HCT116 (cell line): ENCODE results near the gene NOXO1. TPM values are rescaled to one million over a fixed set of nuclear protein-coding genes. Genes with fewer than 3 reads are reported as not detected.

ENCODE experiments used
- ATAC-seq: fragments of 200-7000 bp; cut with Tn5 transposase; 2 replicates; pipeline ENCODE4 v1.9.1; 2020; ENCODE audit warnings: mild to moderate bottlenecking, moderate library complexity
- BruUV-seq: library from RNA; stranded (reverse); fragments of 400-500 nt; replicated peaks from 2 replicates; lab custom pipeline; 2021; lab: Mats Ljungman, UMichigan
- CTCF ChIA-PET: fragments of 300-600 bp; sonication (Branson Sonifier 250); formaldehyde crosslinking; loops from one replicate; lab custom pipeline; 2021; ENCODE audit warnings: antibody characterized with exemption; lab: Charles Lee
- POLR2A ChIA-PET: fragments of 300-600, 350-600 bp; sonication (Branson Sonifier 250); formaldehyde crosslinking; loops from one replicate; lab custom pipeline; 2021; ENCODE audit warnings: antibody characterized with exemption; lab: Charles Lee
- RAD21 ChIA-PET, 2 experiments: fragments of 300-600 bp; sonication (Branson Sonifier 250); formaldehyde crosslinking; loops; one replicate each; lab custom pipeline; 2023; ENCODE audit warnings: low total read pairs in 2 of 2; ENCODE audit not compliant: uncharacterized antibody in 2 of 2, unreplicated experiment in 2 of 2, low non-redundant PET in 1 of 2; lab: Charles Lee
- DNase-seq: peaks from one replicate; pipeline ENCODE4 v3.0.0-alpha.2; 2010; ENCODE audit warnings: low read depth, low spot score
- H2AFZ ChIP-seq: fragments of 200-600 bp; shearing (Covaris generic), sonication (generic); 2 replicates; pipeline ENCODE4 v1.6.1; 2017; ENCODE audit warnings: low read depth, mixed run types, mixed read lengths, antibody characterized with exemption, low read length; ENCODE audit not compliant: poor library complexity, severe bottlenecking
- H3K27ac ChIP-seq: 2 replicates; pipeline ENCODE4 v1.5.1; 2012; ENCODE audit warnings: low read depth, low read length
- H3K27me3 ChIP-seq: fragments of 200-600 bp; sonication (generic); 2 replicates; pipeline ENCODE4 v1.6.1; 2016; ENCODE audit warnings: mixed run types, low read length, mixed read lengths; ENCODE audit not compliant: insufficient read depth
- H3K36me3 ChIP-seq, 2 experiments: fragments of 200-500 bp in 1 of 2; fragments of 200-600 bp in 1 of 2; sonication (Bioruptor generic) in 1 of 2; sonication (generic) in 1 of 2; 2 replicates each; pipeline versions ENCODE4 v1.5.1 to v1.6.1; 2014 to 2016; ENCODE audit warnings: low read length in 2 of 2, inconsistent platforms in 1 of 2, mixed read lengths in 1 of 2, mixed run types in 1 of 2; ENCODE audit not compliant: insufficient read depth in 2 of 2, control insufficient read depth in 1 of 2
- H3K4me1 ChIP-seq, 2 experiments: fragments of 200-600 bp in 1 of 2; sonication (generic) in 1 of 2; 2 replicates each; pipeline versions ENCODE4 v1.5.1 to v1.6.1; 2012 to 2017; ENCODE audit warnings: low read length in 2 of 2, inconsistent platforms in 1 of 2, mild to moderate bottlenecking in 1 of 2, mixed read lengths in 1 of 2, mixed run types in 1 of 2, moderate library complexity in 1 of 2; ENCODE audit not compliant: insufficient read depth in 2 of 2, control insufficient read depth in 1 of 2
- H3K4me2 ChIP-seq: fragments of 200-600 bp; sonication (generic); 2 replicates; pipeline ENCODE4 v1.6.1; 2017; ENCODE audit warnings: mixed run types, low read length, mixed read lengths
- H3K4me3 ChIP-seq, 2 experiments: fragments of 200-600 bp in 1 of 2; sonication (generic) in 1 of 2; replicated peaks in 1 of 2; 2 replicates each; pipeline ENCODE4 v1.5.1; 2011 to 2016; ENCODE audit warnings: low read length in 2 of 2, control low read depth in 1 of 2, low read depth in 1 of 2, mild to moderate bottlenecking in 1 of 2, mixed read lengths in 1 of 2, mixed run types in 1 of 2
- H3K79me2 ChIP-seq: fragments of 200-600 bp; sonication (generic); 2 replicates; pipeline ENCODE4 v1.6.1; 2017; ENCODE audit warnings: mild to moderate bottlenecking, mixed run types, low read length, moderate library complexity, mixed read lengths; ENCODE audit not compliant: insufficient read depth
- H3K9ac ChIP-seq: fragments of 200-600 bp; sonication (generic); 2 replicates; pipeline ENCODE4 v1.6.1; 2016; ENCODE audit warnings: low read length, mixed read lengths
- H3K9me2 ChIP-seq: fragments of 200-600 bp; sonication (generic), shearing (Covaris generic); 2 replicates; pipeline ENCODE4 v1.6.1; 2017; ENCODE audit warnings: mixed run types, mild to moderate bottlenecking, moderate library complexity; ENCODE audit not compliant: insufficient read depth
- H3K9me3 ChIP-seq, 2 experiments: fragments of 200-500 bp in 1 of 2; fragments of 200-600 bp in 1 of 2; sonication (Bioruptor generic) in 1 of 2; sonication (generic) in 1 of 2; 2 replicates each; pipeline ENCODE4 v1.6.1; 2014 to 2017; ENCODE audit warnings: low read length in 2 of 2, mixed read lengths in 2 of 2, inconsistent platforms in 1 of 2, low read depth in 1 of 2, mild to moderate bottlenecking in 1 of 2, mixed run types in 1 of 2, moderate library complexity in 1 of 2; ENCODE audit not compliant: control insufficient read depth in 1 of 2, insufficient read depth in 1 of 2
- H4K20me1 ChIP-seq: fragments of 200-600 bp; sonication (generic), shearing (Covaris generic); 2 replicates; pipeline ENCODE4 v1.6.1; 2017; ENCODE audit warnings: mixed run types, mild to moderate bottlenecking, moderate library complexity; ENCODE audit not compliant: insufficient read depth
- CEBPB ChIP-seq: IDR thresholded peaks from 2 replicates; pipeline ENCODE4 v1.6.1; 2012; ENCODE audit warnings: low read depth
- EGR1 ChIP-seq: IDR thresholded peaks from 2 replicates; pipeline ENCODE4 v1.6.1; 2012; ENCODE audit warnings: low read depth
- EZH2phosphoT487 ChIP-seq: fragments of 200-600 bp; IDR thresholded peaks from 2 replicates; pipeline ENCODE4 v1.6.1; 2018; ENCODE audit warnings: antibody characterized with exemption, borderline replicate concordance
- FOSL1 ChIP-seq: IDR thresholded peaks from 2 replicates; pipeline ENCODE4 v1.6.1; 2012; ENCODE audit warnings: low read depth
- JUND ChIP-seq: IDR thresholded peaks from 2 replicates; pipeline ENCODE4 v1.6.1; 2012
- POLR2A ChIP-seq: IDR thresholded peaks from 2 replicates; pipeline ENCODE4 v1.7.0; 2011; ENCODE audit warnings: borderline replicate concordance; ENCODE audit not compliant: insufficient read depth, insufficient read length; ENCODE audit errors: extremely low read depth
- POLR2AphosphoS5 ChIP-seq: IDR thresholded peaks from 2 replicates; pipeline ENCODE4 v1.6.1; 2011; ENCODE audit warnings: mild to moderate bottlenecking, low read depth, low read length, moderate library complexity
- SIN3A ChIP-seq: IDR thresholded peaks from 2 replicates; pipeline ENCODE4 v1.6.1; 2012; ENCODE audit warnings: low read depth
- SP1 ChIP-seq: IDR thresholded peaks from 2 replicates; pipeline ENCODE4 v1.6.1; 2012; ENCODE audit warnings: low read depth
- TCF7L2 ChIP-seq: IDR thresholded peaks from 2 replicates; pipeline ENCODE4 v1.7.0; 2011; ENCODE audit warnings: borderline replicate concordance, inconsistent platforms; ENCODE audit not compliant: insufficient read depth, insufficient read length; ENCODE audit errors: extremely low read depth
- ZFX ChIP-seq: fragments of 450-650 bp; IDR thresholded peaks from 2 replicates; pipeline ENCODE4 v1.6.1; 2017
- intact Hi-C: fragments of 100-400 bp; cut with micrococcal nuclease; formaldehyde crosslinking; loops from 2 replicates; pipeline ENCODE4 v1.10.0; 2022
- total RNA-seq: library from RNA; stranded (reverse); gene quantifications from one replicate; pipeline ENCODE4 v1.2.1, GENCODE V29; 2021; ENCODE audit not compliant: unreplicated experiment
- TF ChIP-seq, protein P1 (sequence below): IDR thresholded peaks from 2 replicates; pipeline ENCODE4 v1.6.1; 2011; ENCODE audit warnings: mild to moderate bottlenecking, low read length, moderate library complexity; ENCODE audit not compliant: insufficient replicate concordance; ENCODE audit errors: extremely low read depth
- TF ChIP-seq, protein P2 (sequence below): IDR thresholded peaks from 2 replicates; pipeline ENCODE4 v1.6.1; 2012; ENCODE audit warnings: low read depth
- TF ChIP-seq, protein P3 (sequence below): IDR thresholded peaks from 2 replicates; pipeline ENCODE4 v1.6.1; 2012
- TF ChIP-seq, protein P4 (sequence below): IDR thresholded peaks from 2 replicates; pipeline ENCODE4 v1.6.1; 2012

NOXO1 gene
- total RNA-seq, 1 experiment from 2014 or later = 10.0 TPM

DNA sequence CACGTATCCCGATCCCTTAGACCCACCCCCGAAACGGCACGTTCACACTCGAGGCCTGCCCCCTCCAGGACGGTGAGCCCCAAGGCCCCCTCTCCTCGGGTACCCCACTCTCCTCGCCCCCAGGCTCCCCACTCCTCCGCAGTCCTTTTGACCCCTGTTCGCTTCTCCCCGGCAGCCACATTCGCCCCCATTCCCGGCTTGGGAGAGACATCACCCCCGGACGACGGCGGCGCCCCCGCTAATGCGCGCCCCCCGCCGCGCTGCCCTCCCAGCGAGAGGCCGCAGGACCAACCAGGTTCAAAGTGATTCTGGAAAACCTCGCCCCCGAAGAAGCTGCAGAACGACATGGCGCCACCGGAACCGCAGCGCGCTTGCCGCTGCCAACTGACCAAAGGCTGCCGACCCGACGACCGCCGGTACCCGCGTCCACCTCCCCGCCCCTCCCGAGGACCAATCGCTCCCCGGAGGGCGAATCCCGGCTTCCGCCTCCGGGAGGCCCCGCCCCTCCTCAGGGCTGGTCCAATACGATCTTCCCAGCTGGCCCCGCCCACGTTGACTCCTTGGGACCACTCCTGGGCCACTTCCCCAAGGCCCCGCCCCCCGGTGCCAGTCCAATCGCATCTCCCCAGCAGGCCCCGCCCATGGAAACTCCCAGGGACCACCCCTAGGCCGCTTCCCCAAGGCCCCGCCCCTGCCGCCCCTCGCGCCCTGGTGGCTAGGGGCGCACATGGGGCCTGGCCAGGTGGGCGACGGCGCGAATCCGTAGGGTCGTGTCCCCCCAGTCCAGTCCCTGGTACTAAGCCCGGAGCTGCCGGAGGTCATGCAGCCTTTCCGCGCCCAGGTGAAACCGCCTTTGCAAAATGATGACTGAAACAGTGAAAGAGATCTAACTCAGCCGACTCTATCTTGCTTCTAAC, 38.2 kb downstream of the NOXO1 start, which contains the start of gene MSRB1:
Gene MSRB1, minus strand, starts transcription at position 390 of the 917 bp plus-strand sequence. Its CDS starts 43 bp downstream, at position 347.
- H3K4me2 ChIP-seq = peak within 1 kb of the TSS; percentile 100

More for the DNA sequence above, 38.2 kb downstream of the NOXO1 start, which contains the start of gene MSRB1:
- no TSS peak for BruUV-seq
- intact Hi-C loops = no loop called here
- no peaks in the 10 kb centered on the region for H3K9me3 ChIP-seq
- H3K4me1 ChIP-seq = peaks cover 14 to 26% of the 10 kb centered on the region in 2 experiments
- RAD21 ChIA-PET = no interaction called here
- H4K20me1 ChIP-seq = no peaks in the 10 kb centered on the region
- H3K9me2 ChIP-seq = no peaks in the 10 kb centered on the region
- peak within 1 kb of the TSS; percentile 61 for H3K27ac ChIP-seq
- no peaks in the 10 kb centered on the region for H3K27me3 ChIP-seq
- no peaks in the 10 kb centered on the region for H3K79me2 ChIP-seq
- H3K9ac ChIP-seq = peak within 1 kb of the TSS; percentile 82
- POLR2A ChIA-PET = interaction anchor here (1.0 to 1.9 kb wide), 6 partner anchors 8 to 22 kb away, joined by 3 to 9 read pairs (median 6); partner anchors contain the start of gene RPS2
- TF ChIP-seq, protein P1, sequence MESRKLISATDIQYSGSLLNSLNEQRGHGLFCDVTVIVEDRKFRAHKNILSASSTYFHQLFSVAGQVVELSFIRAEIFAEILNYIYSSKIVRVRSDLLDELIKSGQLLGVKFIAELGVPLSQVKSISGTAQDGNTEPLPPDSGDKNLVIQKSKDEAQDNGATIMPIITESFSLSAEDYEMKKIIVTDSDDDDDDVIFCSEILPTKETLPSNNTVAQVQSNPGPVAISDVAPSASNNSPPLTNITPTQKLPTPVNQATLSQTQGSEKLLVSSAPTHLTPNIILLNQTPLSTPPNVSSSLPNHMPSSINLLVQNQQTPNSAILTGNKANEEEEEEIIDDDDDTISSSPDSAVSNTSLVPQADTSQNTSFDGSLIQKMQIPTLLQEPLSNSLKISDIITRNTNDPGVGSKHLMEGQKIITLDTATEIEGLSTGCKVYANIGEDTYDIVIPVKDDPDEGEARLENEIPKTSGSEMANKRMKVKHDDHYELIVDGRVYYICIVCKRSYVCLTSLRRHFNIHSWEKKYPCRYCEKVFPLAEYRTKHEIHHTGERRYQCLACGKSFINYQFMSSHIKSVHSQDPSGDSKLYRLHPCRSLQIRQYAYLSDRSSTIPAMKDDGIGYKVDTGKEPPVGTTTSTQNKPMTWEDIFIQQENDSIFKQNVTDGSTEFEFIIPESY = no peak
- TF ChIP-seq EZH2phosphoT487 (no peak), POLR2AphosphoS5 (peak; percentile 67), FOSL1 (no peak), CEBPB (no peak), EGR1 (peak; percentile 51; the same call in 1 of the 2 replicates), SP1 (peak; percentile 75), JUND (no peak), TCF7L2 (peak; percentile 91), POLR2A (no peak), SIN3A (peak; percentile 70; the same call in 1 of the 2 replicates), ZFX (no peak)
- TF ChIP-seq, protein P2, sequence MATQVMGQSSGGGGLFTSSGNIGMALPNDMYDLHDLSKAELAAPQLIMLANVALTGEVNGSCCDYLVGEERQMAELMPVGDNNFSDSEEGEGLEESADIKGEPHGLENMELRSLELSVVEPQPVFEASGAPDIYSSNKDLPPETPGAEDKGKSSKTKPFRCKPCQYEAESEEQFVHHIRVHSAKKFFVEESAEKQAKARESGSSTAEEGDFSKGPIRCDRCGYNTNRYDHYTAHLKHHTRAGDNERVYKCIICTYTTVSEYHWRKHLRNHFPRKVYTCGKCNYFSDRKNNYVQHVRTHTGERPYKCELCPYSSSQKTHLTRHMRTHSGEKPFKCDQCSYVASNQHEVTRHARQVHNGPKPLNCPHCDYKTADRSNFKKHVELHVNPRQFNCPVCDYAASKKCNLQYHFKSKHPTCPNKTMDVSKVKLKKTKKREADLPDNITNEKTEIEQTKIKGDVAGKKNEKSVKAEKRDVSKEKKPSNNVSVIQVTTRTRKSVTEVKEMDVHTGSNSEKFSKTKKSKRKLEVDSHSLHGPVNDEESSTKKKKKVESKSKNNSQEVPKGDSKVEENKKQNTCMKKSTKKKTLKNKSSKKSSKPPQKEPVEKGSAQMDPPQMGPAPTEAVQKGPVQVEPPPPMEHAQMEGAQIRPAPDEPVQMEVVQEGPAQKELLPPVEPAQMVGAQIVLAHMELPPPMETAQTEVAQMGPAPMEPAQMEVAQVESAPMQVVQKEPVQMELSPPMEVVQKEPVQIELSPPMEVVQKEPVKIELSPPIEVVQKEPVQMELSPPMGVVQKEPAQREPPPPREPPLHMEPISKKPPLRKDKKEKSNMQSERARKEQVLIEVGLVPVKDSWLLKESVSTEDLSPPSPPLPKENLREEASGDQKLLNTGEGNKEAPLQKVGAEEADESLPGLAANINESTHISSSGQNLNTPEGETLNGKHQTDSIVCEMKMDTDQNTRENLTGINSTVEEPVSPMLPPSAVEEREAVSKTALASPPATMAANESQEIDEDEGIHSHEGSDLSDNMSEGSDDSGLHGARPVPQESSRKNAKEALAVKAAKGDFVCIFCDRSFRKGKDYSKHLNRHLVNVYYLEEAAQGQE = no peak
- TF ChIP-seq, protein P3, sequence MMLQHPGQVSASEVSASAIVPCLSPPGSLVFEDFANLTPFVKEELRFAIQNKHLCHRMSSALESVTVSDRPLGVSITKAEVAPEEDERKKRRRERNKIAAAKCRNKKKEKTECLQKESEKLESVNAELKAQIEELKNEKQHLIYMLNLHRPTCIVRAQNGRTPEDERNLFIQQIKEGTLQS = no peak
- TF ChIP-seq, protein P4, sequence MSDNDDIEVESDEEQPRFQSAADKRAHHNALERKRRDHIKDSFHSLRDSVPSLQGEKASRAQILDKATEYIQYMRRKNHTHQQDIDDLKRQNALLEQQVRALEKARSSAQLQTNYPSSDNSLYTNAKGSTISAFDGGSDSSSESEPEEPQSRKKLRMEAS = peak; percentile 66; the same call in 1 of the 2 replicates
- DNase-seq (peak; percentile 95), ATAC-seq (peak; percentile 97)
- H3K36me3 ChIP-seq = peaks cover 3 to 4% of the 10 kb centered on the region in 2 experiments; a peak in 3 of 4 replicates
- H2AFZ ChIP-seq = peak within 1 kb of the TSS; percentile 95
- CTCF ChIA-PET = interaction anchor here (0.6 to 1.1 kb wide), 5 partner anchors 11 to 197 kb away, joined by 3 to 5 read pairs (median 3); no protein-coding TSS in a partner anchor
- H3K4me3 ChIP-seq = peak within 1 kb of the TSS; percentile 86 to 87
